Gastroesophageal sphincter (tissue), 3 donors: ENCODE results near the gene MACROH2A2.

Source experiments
- CTCF ChIP-seq, 4 experiments: fragments of 200-600 bp in 2 of 4; fragments of 450-650 bp in 2 of 4; sonication (generic) in 1 of 4; IDR thresholded peaks; one replicate each; pipeline ENCODE4 v1.5.1; 2017 to 2019; ENCODE audit warnings: antibody characterized with exemption in 4 of 4, mild to moderate bottlenecking in 2 of 4, moderate library complexity in 2 of 4
- POLR2A ChIP-seq, 2 donors: fragments of 450-650 bp; IDR thresholded peaks; one replicate each; pipeline ENCODE4 v1.6.1; 2017; ENCODE audit warnings: antibody characterized with exemption in 2 of 2, mild to moderate bottlenecking in 2 of 2, moderate library complexity in 1 of 2

GRCh38 chr10:70092389-70092718, 39.7 kb downstream of the MACROH2A2 start:
- no peak for TF ChIP-seq CTCF (IDR thresholded peaks at IDR 0.05)
- no peak for TF ChIP-seq POLR2A (IDR thresholded peaks at IDR 0.05)
